ENCODE measurements around the gene GNB1L. TPM values are rescaled to one million over a fixed set of nuclear protein-coding genes. Genes with fewer than 3 reads are reported as not detected.
"Not testable (repeated sequence)": the region's sequence is repeated elsewhere in the genome, so short reads cannot be mapped to it uniquely, and the experiment has no call there.

GNB1L gene
- total RNA-seq, 1 donor from 2014 or later, result 11.5 TPM

- TF ChIP-seq CTCF (conservative IDR thresholded peaks at IDR 0.05; ENCODE audit: low read depth, low read length), result no peak
- no peak for DNase-seq (ENCODE audit: low read depth)
- no peak overlapping the region for H3K4me3 ChIP-seq (ENCODE audit: low read depth, low read length)
These were observed 70.9 kb downstream of the GNB1L start for GRCh38 chr22:19783586-19784383.

GRCh38 chr22:19782533-19782932, 72.1 kb downstream of the GNB1L start:
- H3K4me3 ChIP-seq (ENCODE audit: low read depth, low read length), result no peak overlapping the region
- DNase-seq (ENCODE audit: low read depth), result no peak
- TF ChIP-seq CTCF (conservative IDR thresholded peaks at IDR 0.05; ENCODE audit: low read depth, low read length), result no peak

GRCh38 chr22:19779685-19780268, 74.9 kb downstream of the GNB1L start:
- no peak overlapping the region for H3K4me3 ChIP-seq (ENCODE audit: low read depth, low read length)
- DNase-seq (ENCODE audit: low read depth), result no peak
- TF ChIP-seq CTCF (conservative IDR thresholded peaks at IDR 0.05; ENCODE audit: low read depth, low read length), result no peak

GRCh38 chr22:19779011-19779421, 75.7 kb downstream of the GNB1L start:
- no peak for TF ChIP-seq CTCF (conservative IDR thresholded peaks at IDR 0.05; ENCODE audit: low read depth, low read length)
- H3K4me3 ChIP-seq (ENCODE audit: low read depth, low read length), result no peak overlapping the region
- DNase-seq (ENCODE audit: low read depth), result no peak

- DNase-seq (ENCODE audit: low read depth); H3K4me3 ChIP-seq (ENCODE audit: low read depth, low read length): not testable (repeated sequence)
These were observed 77.5 kb downstream of the GNB1L start for GRCh38 chr22:19777192-19777591.

- TF ChIP-seq CTCF (conservative IDR thresholded peaks at IDR 0.05; ENCODE audit: low read depth, low read length), result no peak
- DNase-seq (ENCODE audit: low read depth), result no peak
- H3K4me3 ChIP-seq (ENCODE audit: low read depth, low read length), result no peak overlapping the region
These were observed 78.1 kb downstream of the GNB1L start for GRCh38 chr22:19776433-19777031.

- no peak overlapping the region for H3K4me3 ChIP-seq (ENCODE audit: low read depth, low read length)
- TF ChIP-seq CTCF (conservative IDR thresholded peaks at IDR 0.05; ENCODE audit: low read depth, low read length), result no peak
- DNase-seq (ENCODE audit: low read depth), result no peak
These were observed 79.0 kb downstream of the GNB1L start for GRCh38 chr22:19775496-19776325.
